Effector CD4-positive, alpha-beta T cell (primary cell): ENCODE results near the gene MBNL3.
"Not testable (repeated sequence)": the region's sequence is repeated elsewhere in the genome, so short reads cannot be mapped to it uniquely, and the experiment has no call there.

ENCODE experiments used
- DNase-seq: peaks from one replicate; pipeline ENCODE4 v3.0.0-alpha.2; 2020

The MBNL3 gene

DNA sequence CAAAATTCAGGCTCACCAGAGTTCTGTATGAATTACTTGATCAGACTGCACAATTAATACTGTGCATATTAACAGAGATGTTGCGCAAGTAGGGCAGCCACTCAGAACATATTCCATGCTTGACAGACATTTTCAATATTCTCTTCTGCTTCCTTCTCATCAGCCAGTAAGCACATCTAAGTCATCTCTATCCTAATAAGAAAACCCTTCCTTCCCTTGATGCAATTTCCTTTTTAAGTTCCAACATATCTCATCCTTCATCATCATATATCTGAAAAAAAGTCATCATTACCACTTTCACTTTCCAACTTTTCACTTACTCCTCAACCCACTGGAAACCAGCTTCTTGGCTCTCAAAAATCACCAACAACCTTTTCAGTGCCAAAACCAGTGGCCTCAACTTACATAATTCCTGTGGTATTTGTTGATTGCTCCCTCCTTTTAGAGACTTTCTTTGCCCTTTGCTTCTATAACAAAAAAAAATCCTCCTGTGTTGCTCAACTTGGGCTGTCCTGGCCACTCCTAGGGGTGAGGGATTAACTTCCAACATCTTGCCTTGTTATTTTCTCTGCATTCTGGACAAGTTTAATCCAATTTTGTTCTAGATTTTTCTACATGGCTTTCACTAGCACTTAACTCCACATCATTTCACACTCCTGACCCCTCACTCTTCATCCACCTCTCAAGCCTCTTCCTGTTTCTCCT is 14.1 kb downstream of the MBNL3 start:
- no peak for DNase-seq

DNA sequence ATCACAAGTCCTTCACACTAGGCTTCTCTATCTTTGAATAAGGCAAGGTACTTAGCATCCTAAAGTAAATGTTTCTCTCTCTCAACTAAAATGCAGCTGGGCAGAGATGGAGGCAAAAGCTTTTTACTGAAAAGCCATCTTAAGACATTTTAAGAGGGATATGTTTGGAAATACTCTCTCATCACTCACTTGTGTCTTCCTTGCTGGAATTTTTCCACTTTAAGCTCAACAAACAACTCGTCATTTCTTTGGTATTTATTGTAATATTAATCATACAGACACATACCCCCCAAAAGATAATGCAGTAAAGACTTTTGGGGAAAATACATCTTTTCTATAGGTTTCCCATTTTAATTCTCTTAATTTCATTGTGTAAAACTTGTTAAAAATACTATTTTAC is 16.4 kb downstream of the MBNL3 start:
- no peak for DNase-seq

DNA sequence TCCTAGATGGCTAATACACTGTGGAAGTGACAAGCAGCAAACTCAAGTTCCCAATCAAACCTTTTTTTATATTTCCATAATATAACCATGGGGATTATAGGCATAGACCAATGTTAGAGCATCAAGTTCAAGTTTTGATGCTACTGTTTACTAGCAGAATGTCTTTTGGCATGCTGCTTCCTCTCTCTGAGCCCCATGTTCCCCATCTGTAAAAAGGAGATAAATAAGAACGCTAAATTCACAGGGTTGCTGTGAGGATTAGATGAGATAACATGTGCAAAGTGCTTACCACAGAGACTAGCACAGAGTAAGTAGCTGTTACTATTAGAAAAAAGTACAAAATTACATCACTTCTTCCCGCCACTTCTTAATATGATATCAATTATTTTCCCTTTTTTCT is 18.0 kb downstream of the MBNL3 start:
- DNase-seq = no peak

DNA sequence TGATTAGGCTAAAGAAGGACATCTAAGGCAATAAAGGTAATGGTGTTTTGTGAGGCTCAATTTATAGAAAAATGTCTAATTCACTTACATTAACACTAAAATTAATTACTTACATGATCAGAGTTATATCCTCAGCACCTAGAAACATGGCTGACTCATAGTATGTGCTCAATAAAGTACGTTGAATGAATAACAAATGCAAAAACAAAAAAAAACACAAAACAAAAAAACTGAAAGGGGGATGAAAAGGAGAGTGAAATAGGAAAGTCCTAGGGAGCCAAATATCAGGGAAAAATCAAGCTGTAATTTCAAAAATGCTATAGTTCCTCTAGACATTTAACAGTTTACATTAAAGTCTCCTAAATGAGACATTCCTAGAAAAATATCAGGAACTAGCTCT is 18.7 kb downstream of the MBNL3 start:
- no peak for DNase-seq

DNA sequence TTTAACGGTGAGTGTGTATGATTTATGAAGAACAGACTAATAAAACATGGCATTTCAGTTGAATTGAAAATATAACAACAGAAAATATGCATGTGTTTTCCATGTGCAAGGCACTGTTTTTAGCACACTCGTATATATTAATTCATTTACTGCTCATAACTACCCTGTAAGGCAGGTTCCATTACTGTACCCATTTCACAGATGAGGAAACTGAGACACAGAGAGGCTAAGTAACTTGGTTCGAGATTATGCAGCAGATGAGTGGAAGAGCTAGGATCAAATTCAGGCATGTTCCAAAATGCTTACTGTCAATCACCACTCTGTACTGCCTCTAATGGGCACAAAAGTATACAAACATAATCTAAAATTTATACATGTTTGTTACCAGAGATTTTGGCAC is 20.4 kb downstream of the MBNL3 start:
- DNase-seq = no peak

DNA sequence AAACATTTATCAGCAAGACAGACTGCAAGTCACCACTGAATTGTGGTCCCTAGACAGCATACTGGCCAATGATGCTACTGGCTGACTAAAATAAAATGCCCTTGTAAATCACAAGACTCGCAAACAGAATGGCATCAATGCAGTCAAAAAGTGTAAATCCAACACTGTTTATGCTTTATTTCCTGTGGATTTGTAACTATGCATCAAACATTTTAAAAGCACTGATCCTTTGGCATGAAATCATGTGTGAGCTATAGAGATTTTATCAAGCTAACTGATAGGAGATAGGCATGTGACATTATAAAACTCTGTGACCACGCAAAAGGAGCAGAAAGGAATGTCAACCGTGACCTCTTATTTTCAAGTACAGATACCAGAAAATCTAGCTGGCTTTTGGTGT is 20.8 kb downstream of the MBNL3 start:
- no peak for DNase-seq

DNA sequence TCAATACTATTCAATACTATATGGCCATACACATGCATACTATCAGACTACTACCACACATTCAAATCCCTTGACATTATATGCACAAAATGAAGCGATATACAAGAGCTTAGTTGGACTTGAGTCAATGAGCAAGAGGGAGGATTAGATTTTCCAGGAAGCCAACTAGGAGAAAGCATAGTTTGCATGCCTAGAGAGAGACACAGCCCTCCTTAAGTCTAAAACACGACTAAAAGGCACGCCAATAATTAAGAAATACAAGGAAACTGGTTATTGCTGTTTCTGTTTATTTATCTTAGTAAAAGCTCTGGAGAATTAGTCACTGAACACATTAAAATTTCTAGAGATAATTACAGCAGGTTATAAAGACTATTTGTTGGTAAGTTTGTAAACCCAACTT is 21.8 kb downstream of the MBNL3 start:
- no peak for DNase-seq

DNA sequence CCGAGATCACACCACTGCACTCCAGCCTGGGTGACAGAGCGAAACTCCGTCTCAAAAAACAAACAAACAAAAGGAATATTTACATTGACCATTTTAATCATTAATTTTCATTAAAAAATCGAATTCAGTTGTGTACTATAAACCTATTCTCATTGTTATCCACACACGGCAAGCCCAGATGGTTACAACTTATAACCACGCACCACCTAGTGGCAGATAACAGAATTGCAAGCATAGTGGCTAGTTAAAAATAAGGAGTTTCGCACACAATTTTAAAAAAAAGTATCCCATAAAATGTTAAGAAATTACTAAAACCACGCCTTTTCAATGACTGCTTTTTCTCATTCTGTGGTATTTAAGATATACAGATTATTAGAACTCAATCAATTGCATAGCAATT is 25.4 kb downstream of the MBNL3 start:
- DNase-seq = no peak

DNA sequence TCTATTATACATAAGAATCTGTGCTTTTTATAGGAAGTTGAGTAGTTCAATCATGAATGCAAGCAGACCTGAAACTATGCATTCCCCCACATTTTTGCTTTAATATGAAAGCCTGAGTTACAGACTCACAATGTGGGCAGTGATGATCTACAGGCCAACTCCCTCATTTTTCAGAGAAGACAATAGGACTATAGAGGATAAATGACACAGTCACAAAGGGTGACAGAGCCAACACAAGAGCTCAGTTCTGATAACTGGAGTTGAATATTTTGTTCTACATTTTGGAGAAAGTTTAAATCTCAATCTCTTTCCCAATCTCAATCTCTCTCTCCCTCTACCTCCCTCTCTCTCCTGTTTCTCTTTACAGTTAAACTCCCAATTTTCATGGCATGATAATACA is 27.0 kb downstream of the MBNL3 start:
- DNase-seq = no peak

DNA sequence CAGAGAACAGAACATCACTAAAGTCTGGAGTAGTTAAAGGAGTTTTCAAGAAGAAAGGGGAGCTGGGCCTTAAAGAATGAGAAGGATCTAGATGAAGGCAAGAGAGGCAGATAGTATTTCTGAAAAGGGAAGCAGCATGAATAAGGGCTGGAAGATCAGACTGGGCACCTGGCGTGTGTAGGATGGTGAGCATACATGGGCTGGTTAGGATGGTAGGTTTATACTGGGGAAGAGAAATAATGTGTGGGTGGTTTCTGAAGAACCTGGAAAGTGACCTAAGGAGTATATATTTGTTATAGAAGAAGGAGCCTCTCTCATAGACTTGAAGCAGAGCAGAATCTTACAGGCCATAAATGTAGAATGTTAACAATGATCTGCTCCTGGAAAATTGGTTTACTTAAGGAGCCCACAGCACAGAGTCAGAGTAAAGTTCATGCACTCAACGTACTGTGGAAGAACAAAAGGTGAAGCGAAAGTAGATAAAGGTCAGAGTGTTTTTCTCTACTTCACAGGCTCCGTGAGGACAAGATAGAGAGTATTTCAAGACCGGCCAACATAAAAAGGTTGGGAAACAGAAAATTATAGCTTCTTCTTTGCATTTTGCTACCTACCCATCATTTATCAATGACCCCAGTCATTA is 35.8 kb downstream of the MBNL3 start:
- no peak for DNase-seq

DNA sequence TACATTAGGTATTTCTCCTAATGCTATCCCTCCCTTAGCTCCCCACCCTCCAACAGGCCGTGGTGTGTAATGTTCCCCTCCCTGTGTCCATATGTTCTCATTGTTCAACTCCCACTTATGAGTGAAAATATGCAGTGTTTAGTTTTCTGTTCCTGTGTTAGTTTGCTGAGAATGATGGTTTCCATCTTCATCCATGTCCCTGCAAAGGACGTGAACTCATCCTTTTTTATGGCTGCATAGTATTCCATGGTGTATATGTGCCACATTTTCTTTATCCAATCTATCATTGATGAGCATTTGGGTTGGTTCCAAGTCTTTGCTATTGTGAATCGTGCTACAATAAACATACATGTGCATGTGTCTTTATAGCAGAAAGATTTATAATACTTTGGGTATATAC is 42.9 kb downstream of the MBNL3 start:
- DNase-seq = not testable (repeated sequence)

DNA sequence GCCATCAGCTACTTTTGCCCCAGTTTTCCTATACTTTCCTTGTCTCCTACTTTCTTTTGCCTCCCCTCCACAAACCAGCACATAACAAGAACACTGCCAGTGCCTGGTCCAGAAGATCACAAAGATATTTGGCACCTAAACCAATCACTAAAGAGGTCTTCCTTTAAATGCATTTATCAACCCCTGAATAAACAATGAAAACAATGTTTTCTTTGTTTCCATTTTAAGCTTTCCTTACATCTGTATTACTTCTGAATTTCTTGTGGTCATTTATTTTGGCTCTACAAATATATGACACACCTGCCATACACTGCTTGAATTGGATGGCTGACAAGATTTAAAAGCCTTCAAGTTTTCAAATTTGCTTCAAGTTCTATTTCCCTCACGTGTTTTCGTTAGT is 43.9 kb downstream of the MBNL3 start:
- no peak for DNase-seq

DNA sequence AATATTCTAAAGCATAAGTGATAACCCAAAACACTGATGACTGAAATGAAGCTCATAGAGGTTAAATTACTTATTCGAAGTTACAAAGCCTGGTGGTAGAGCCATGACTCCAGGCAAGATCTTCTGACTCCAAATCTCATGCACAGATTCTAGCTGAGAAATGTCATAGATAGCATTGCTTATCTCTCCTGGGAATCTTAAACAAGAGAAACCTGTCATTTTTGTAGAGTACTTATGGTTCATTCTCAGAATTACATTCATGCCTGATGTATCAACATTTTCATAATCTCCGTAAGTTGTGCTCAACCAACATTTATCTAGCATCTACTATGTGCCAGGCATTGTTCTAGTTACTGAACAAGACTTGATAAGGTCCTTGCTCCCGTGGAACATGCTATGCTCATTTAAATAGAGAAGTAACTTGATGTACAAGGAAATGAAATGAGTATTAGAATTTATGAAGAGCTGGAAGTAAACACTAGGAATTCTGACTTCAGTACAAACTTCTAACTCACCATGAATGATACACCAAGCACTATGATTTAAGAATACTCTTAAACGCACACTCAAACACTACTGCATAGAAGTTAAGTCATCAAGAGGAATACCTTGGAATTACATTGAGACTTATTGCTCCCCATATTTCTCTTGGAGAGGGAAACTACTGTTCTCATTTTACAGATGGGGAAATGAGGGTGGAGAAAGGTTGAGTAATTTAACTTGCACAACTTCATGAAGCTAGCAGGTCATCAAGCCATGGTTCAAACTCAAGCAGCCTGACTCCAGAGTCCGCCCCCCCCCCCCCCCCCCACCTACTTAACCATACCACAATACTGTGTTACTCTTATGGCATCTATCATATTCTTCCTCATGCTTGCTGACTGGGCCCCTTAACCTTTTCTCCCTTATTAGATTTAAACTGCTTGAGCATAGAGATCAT is 45.4 kb downstream of the MBNL3 start:
- DNase-seq = no peak

DNA sequence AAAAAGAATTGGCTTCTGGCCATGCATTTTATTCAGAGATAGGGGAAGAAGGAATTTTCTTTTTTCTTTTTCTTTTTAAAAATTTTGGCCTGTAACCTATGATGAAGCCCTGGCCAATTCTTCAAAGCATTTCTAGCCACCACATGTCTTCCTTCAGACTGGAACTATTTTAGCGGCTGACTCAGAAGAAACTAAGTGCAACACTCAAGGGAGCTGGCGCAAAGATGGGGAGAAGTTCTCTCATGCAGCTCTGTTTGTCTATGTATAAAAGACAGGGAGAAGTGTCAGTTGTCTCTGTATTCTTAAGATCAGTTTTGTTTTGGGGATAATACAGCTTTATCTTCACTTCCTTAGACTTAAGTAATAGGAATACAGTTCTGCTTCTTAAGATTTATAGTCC is 46.1 kb downstream of the MBNL3 start:
- DNase-seq = no peak

DNA sequence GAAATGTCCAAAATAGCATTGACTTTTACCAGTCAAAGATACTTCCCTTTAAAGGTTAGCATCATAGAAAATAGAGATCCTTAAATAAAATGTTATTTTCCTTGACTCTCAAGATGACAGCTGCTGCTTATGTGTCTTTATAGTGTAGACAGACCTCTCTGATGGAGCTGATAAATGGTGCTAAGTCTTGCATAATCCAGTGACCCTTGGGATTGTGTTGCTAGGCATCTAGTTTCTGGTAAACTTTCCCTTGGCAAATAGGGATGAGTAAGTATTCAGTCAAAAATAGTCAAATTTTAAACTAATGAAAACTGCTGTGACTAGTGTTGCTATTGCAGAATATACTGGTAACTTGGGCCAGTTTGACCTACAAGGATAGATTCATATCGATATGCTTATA is 53.6 kb downstream of the MBNL3 start:
- no peak for DNase-seq

DNA sequence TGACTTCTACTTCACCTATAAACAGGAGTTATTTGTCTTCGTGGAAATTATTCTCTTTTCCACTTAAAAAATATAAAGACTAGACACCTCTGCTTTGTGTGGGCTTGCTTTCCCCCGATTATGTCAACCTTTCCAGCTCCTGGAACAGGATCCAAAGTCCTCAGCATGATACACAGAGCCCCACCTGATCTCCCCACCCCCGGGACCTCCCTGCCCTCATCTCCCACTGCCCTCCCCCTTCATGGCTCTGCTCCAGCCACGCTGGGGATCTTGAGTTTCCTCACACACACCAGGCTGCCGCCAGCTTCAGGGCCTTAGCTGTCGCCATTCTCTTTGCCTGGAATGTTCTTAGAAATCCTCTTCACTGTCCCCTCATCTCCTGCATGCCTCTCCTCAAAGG is 55.3 kb downstream of the MBNL3 start:
- DNase-seq = no peak

DNA sequence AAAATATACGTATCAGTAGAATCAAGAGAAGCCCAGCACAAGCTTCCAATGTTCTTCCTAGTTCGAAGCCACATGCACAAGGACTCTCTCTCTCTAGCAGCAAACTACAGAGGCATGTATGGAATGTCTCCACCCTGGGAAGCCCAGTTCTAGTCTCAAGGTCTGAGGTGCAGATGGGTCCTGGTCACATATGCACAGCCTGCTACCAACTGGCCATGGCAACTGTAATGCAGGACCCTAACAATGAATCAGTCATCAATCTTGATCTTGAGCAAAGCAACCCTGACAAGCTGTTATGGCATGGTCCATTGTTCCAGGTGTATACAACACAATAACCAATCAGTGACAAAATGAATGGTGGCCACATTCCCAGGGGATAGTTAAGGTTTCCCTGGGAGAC is 55.8 kb downstream of the MBNL3 start:
- no peak for DNase-seq

DNA sequence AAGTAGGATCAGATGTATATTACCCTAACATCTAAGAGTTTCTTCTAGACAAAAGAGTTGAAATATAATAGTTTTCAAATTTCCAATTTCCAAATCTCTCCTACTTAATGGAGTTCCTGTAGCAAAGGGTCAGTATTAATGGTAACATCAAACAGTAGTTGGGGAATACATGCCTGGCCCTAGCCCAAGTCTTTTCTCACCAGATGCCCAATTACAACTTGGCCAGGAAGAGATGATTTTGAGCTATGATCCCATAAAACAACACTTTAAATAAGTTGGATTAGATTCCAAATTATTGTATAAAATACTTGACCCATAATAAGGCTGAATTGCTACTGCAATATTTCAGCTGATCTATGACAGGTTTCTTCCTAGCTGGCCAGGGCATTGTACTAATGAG is 59.9 kb downstream of the MBNL3 start:
- DNase-seq = no peak

DNA sequence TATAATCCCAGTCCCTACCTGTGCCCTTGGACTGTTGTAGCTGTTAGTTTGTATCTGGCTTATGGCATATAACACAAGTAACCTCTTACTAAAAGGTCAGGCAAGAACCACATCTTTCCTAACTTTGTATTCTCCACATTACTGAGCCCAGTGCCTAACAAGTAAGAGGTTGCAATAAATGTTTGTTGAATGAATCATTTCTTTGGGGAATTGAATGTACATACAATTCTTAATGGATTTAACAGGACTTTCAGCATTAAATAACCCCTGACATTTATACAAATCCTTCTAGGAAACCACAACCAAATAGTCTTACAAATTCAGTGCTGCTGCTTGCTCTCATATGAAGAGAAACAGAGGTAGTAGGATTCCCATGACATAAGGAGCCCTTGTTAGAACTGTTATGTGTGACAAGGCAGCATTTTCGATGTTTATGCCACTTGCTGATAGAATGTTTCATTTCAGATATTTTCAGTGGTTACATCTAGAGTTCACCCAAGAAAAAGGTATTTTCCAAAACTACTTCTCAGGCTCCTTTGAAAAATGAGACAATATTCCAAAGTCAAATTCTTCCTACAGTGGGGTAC is 62.0 kb downstream of the MBNL3 start:
- DNase-seq = no peak

DNA sequence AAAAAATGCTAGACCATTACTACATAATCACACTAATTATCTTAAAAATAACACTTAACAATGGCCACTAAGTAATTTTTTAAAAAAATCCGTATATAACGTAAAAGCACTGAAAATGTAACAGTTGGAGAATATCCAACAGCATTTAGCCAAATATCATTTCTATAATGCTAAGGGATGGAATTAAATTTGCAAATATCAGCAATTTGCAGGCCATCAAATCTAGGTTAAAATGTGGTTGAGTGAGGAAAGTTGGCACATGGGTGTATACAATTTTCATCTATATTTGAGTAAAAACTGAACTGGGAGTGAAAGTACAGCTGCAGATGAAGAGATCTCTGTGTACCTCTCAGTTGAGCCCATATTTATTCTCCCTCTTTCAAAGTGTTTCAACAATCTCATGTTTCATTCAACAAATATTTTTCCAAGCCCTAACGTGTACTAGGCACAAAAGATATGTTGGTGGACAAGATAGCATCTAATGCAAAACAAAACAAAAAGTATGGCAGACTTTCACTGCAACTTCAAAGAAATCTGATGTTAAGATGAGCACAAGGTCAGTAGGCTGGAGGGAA is 63.0 kb downstream of the MBNL3 start:
- no peak for DNase-seq

DNA sequence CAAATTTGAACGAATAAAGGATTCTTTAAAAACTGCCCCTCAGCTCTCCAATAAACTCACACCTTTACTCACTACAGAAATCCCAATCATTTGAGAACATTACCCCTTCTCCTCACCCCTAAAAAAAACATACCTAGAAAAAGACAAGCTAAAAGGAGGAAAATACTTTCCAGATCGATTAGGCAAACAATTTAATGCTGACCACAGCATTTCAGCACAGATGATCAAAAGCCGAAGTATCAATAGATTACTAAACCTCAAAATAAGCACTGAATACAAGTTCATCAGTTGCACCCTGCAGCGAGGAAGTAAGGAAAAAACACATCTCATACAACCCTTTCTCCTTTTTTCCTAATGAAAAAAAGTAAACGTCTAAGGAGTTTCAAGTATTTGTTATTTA is 65.5 kb downstream of the MBNL3 start:
- DNase-seq = no peak

DNA sequence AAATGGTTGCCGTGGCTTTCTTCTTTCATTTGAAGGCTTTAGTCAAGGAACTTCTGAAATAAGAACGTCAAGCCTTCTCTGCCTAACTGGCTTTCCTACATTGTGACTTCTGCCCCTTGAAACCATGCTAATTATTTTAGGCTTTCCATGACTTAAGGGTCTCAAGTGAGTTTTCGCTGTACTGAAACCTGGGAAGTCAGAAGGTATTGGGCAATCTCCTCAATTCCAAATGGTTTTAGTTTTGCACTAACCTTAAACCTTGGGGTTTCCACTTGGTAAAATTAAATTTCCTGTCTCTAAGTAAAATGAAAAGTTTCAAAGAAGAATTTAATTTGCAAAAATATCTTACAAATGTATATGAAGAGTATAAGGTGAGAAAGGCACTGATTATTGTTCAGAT is 73.8 kb downstream of the MBNL3 start:
- no peak for DNase-seq

DNA sequence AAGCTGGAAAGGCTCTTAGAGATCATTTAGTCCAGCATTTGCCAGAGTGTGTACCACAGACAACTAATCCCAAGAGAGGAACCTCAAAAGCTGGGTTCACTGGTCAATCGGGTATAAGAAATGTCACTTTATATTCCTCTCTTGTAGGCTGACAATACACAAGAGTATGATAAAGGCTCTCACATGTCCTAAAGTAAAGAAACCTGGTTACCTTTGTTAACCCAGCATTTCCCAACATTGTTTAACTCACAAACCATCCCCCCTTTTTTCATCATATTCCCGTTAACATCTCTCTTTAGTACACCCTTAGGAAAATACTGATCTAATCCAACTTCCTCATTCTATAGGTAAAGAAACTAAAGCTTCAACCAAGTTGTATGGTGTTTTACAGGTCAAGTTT is 74.4 kb downstream of the MBNL3 start:
- DNase-seq = no peak
